ENCODE results near the gene FCRL6. TPM values are rescaled to one million over a fixed set of nuclear protein-coding genes. Genes with fewer than 3 reads are reported as not detected.

Gene FCRL6
- total RNA-seq, 1 donor from 2014 or later: not detected

DNA sequence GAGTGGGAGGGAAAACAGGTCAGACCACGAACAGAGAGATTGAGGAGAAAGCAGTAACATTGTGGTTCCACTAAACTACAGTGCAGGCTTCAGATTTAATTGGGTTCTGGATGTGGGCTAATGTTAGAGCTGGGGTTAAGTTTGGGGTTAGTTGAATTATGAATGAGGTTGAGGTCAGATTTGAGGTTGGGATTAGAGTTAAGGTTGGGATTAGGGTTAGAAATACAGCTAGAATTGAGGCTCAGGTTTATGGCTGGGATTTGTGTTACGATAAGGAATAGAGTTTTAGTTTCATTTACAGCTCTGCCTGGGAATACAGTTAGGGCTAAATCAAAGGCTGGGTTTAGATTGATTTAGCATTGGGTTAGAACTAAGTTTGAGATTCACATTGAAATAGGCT is 62.1 kb downstream of the FCRL6 start:
- Mint-ChIP-seq H3K4me3 (ENCODE audit: unreplicated experiment) (no peak overlapping the region), H3K36me3 (ENCODE audit: low read depth, unreplicated experiment) (peaks cover 4% of the 10 kb centered on the region), H3K4me1 (ENCODE audit: low read depth, unreplicated experiment) (peaks cover 42% of the 10 kb centered on the region), H3K27ac (ENCODE audit: unreplicated experiment) (no peak overlapping the region), H3K27me3 (ENCODE audit: low read depth, unreplicated experiment) (peaks cover 30% of the 10 kb centered on the region), H3K9me3 (ENCODE audit: unreplicated experiment) (peaks cover 2% of the 10 kb centered on the region)
- Histone ChIP-seq H3K4me2 (ENCODE audit: low read length) (no peak overlapping the region), H2AFZ (ENCODE audit: low read depth, low read length) (no peak overlapping the region), H3K9me3 (ENCODE audit: insufficient read depth, low read depth, low read length) (no peaks in the 10 kb centered on the region), H3K79me2 (ENCODE audit: insufficient read depth, low read length) (no peaks in the 10 kb centered on the region), H3K27me3 (ENCODE audit: insufficient read depth, low read length) (no peaks in the 10 kb centered on the region), H3K27ac (ENCODE audit: low read depth, low read length) (no peak overlapping the region), H3K4me3 (ENCODE audit: insufficient read depth, low read depth, low read length) (no peak overlapping the region), H3K4me1 (ENCODE audit: insufficient read depth, low read length) (peaks cover 8% of the 10 kb centered on the region), H3K9ac (ENCODE audit: low read length) (no peak overlapping the region), H3K36me3 (ENCODE audit: insufficient read depth, low read length) (no peaks in the 10 kb centered on the region), H4K20me1 (ENCODE audit: insufficient read depth, low read length) (no peaks in the 10 kb centered on the region)
- TF ChIP-seq EZH2 (IDR thresholded peaks at IDR 0.05; ENCODE audit: insufficient read depth, low read length): no peak
- TF ChIP-seq, protein P1, sequence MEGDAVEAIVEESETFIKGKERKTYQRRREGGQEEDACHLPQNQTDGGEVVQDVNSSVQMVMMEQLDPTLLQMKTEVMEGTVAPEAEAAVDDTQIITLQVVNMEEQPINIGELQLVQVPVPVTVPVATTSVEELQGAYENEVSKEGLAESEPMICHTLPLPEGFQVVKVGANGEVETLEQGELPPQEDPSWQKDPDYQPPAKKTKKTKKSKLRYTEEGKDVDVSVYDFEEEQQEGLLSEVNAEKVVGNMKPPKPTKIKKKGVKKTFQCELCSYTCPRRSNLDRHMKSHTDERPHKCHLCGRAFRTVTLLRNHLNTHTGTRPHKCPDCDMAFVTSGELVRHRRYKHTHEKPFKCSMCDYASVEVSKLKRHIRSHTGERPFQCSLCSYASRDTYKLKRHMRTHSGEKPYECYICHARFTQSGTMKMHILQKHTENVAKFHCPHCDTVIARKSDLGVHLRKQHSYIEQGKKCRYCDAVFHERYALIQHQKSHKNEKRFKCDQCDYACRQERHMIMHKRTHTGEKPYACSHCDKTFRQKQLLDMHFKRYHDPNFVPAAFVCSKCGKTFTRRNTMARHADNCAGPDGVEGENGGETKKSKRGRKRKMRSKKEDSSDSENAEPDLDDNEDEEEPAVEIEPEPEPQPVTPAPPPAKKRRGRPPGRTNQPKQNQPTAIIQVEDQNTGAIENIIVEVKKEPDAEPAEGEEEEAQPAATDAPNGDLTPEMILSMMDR (IDR thresholded peaks at IDR 0.05; ENCODE audit: insufficient read depth, low read depth, low read length): no peak
- FAIRE-seq (no peak), DNase-seq (ENCODE audit: low read depth) (no peak)

Other genes with a start within 250 kb of the FCRL6 start
- gene APCS, start 214.5 kb upstream of the FCRL6 start, total RNA-seq: not detected in 2 replicates
- gene CRP, start 87.8 kb upstream of the FCRL6 start, total RNA-seq: not detected in 2 replicates
- gene DUSP23, start 21.4 kb upstream of the FCRL6 start, total RNA-seq: 30.1 and 33.0 TPM in 2 replicates
- 1.7 and 3.6 TPM in 2 replicates for gene SLAMF8, start 24.5 kb downstream of the FCRL6 start, total RNA-seq
- gene VSIG8, start 60.3 kb downstream of the FCRL6 start, total RNA-seq: not detected in 2 replicates
- gene CFAP45, start 97.8 kb downstream of the FCRL6 start, total RNA-seq: 3.2 and 4.3 TPM in 2 replicates
- gene TAGLN2, start 123.1 kb downstream of the FCRL6 start, total RNA-seq: 614 and 688 TPM in 2 replicates
- 0.89 and 2.1 TPM in 2 replicates for gene IGSF9, start 143.3 kb downstream of the FCRL6 start, total RNA-seq
- 0.43 TPM in 1 of 2 replicates, not detected in the other for gene SLAMF9, start 151.9 kb downstream of the FCRL6 start, total RNA-seq
- 7.0 and 7.8 TPM in 2 replicates for gene PIGM, start 229.6 kb downstream of the FCRL6 start, total RNA-seq

All from astrocyte (in vitro differentiated cells and primary cell).